ENCODE results near the gene NPDC1. TPM values are rescaled to one million over a fixed set of nuclear protein-coding genes. Genes with fewer than 3 reads are reported as not detected.

The NPDC1 gene
- total and polyA plus RNA-seq, 4 experiments from 2014 or later = 20.7 to 32.2 (median 22.1) TPM

DNA sequence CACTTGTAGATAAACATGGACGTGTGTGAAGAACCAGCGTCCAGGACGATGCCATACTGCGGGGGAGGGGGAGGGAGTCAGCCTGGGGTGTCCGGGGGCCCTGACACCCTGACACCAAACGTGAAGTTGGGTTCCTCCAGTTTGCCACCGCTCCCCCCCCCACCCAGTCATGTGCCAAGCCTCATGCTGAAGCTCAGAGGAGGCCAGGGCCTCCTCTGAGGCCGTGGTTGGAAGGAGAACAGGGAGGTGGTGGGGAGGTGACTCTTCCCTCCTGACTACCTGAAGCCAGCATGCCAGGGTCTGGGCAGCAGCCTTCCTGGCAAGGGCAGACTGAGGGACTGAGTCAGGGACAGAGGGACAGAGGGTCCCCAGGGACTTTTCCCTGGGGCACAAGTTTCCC lies 6.3 kb upstream of the NPDC1 start:
- H3K4me3 Mint-ChIP-seq = peak overlapping the region in 1 of 8 donors; percentile 54

DNA sequence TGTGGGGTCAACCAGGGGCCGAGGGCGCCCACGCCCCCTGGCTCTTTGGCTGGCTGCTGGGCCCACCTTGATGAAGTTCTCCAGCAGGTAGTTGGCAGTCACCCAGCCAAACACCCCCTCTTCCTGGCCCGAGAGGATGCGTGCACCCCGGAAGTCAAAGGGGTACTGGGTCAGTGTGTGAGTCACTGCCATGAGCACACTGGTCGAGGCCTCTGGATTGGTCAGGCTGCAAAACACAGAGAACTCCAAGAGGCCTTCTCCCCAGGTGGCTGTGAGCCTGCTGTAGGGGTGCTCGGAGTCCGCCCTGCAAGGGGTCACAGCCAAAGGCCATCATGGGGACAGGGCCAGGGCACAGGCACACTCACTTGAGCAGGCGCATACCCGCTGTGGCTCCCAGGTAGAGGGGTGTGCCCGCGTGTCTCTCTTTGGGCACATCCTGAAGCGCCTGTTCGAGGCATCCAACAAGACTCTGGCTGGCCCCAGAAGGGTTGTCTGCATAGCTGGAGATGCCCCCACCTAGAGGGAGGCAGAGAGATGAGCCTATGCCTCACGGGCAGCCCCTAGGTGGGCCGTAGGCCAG lies 5.3 kb upstream of the NPDC1 start:
- no peak overlapping the region for H3K4me3 Mint-ChIP-seq
- Histone ChIP-seq H3K27me3 (ENCODE audit: insufficient read depth, low read length) (peaks cover 51% of the 10 kb centered on the region), H3K36me3 (ENCODE audit: insufficient read depth, low read length) (no peaks in the 10 kb centered on the region), H3K9me3 (ENCODE audit: control insufficient read depth in 1 of 2, low read length in 2 of 2) (no peaks in the 10 kb centered on the region), H3K27ac (ENCODE audit: low read depth, low read length) (no peak overlapping the region), H3K4me3 (ENCODE audit: low read length in 2 of 2) (no peak overlapping the region), H3K4me1 (ENCODE audit: insufficient read depth, low read length) (peaks cover 22% of the 10 kb centered on the region)
- H3K27me3 Mint-ChIP-seq = peaks cover 13 to 20% of the 10 kb centered on the region in 2 donors
- H3K9me3 Mint-ChIP-seq = peaks cover 0 to 5% (median 0%) of the 10 kb centered on the region in 8 donors
- no peak overlapping the region for H3K27ac Mint-ChIP-seq
- intact Hi-C loops (cut with micrococcal nuclease) = no loop called here
- CTCF ChIA-PET (ENCODE audit: partially characterized antibody) = no interaction called here
- H3K4me1 Mint-ChIP-seq = peaks cover 0 to 12% (median 3%) of the 10 kb centered on the region in 4 donors
- no peak for DNase-seq
- no peaks in the 10 kb centered on the region for H3K36me3 Mint-ChIP-seq
- POLR2A ChIA-PET (ENCODE audit: partially characterized antibody) = interaction anchor here (0.6 kb wide), 1 partner anchor 29 kb away, joined by 3 read pairs; no protein-coding TSS in a partner anchor

More for the DNA sequence above, 6.3 kb upstream of the NPDC1 start:
- H3K27ac ChIP-seq (ENCODE audit: low read depth, low read length) = no peak overlapping the region
- no peaks in the 10 kb centered on the region for H3K9me3 ChIP-seq (ENCODE audit: control insufficient read depth in 1 of 2, low read length in 2 of 2)
- Mint-ChIP-seq H3K4me1 (peaks cover 0 to 5% (median 3%) of the 10 kb centered on the region in 4 donors), H3K27ac (peak overlapping the region in 1 of 7 donors; percentile 13), H3K36me3 (no peaks in the 10 kb centered on the region), H3K9me3 (peaks cover 0 to 5% (median 0%) of the 10 kb centered on the region in 8 donors), H3K27me3 (peaks cover 12 to 13% of the 10 kb centered on the region in 2 donors)
- intact Hi-C loops (cut with micrococcal nuclease) = no loop called here
- no peak for DNase-seq
- H3K27me3 ChIP-seq (ENCODE audit: insufficient read depth, low read length) = peaks cover 44% of the 10 kb centered on the region
- CTCF ChIA-PET (ENCODE audit: partially characterized antibody) = interaction anchor here (0.9 to 1.2 kb wide), 3 partner anchors 15 to 23 kb away, joined by 3 to 6 read pairs (median 4); no protein-coding TSS in a partner anchor
- no peaks in the 10 kb centered on the region for H3K36me3 ChIP-seq (ENCODE audit: insufficient read depth, low read length)
- H3K4me3 ChIP-seq (ENCODE audit: low read length in 2 of 2) = no peak overlapping the region
- POLR2A ChIA-PET (ENCODE audit: partially characterized antibody) = interaction anchor here (1.1 to 1.5 kb wide), 2 partner anchors 12 to 17 kb away, joined by 3 to 5 read pairs; no protein-coding TSS in a partner anchor
- peaks cover 15% of the 10 kb centered on the region for H3K4me1 ChIP-seq (ENCODE audit: insufficient read depth, low read length)

DNA sequence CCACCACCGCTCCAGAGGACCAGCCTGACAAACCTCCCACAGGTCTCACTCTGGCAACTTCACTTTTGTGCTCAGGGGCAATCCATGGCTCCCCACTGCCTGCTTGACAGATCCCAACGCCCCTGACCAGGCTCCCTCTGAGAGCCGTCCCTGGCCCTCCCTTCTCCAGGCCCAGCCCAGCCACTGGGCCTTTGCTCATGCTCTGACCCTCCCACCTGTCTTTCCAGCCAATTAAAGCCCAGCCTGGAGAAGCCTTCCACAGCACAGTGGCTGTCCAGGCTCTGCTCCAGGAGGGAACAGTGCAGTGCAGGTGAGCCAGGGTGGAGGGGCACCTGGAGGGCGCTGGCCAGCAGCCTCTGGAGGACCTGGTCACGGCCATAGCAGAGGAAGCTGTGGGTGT lies 4.6 kb upstream of the NPDC1 start:
- Mint-ChIP-seq H3K27me3 (peaks cover 13 to 20% of the 10 kb centered on the region in 2 donors), H3K4me1 (peaks cover 0 to 12% (median 3%) of the 10 kb centered on the region in 4 donors), H3K9me3 (peaks cover 0 to 5% (median 0%) of the 10 kb centered on the region in 8 donors), H3K36me3 (no peaks in the 10 kb centered on the region), H3K4me3 (no peak overlapping the region), H3K27ac (peak overlapping the region in 1 of 7 donors; percentile 29)
- intact Hi-C loops (cut with micrococcal nuclease) = no loop called here
- Histone ChIP-seq H3K27me3 (ENCODE audit: insufficient read depth, low read length) (peaks cover 51% of the 10 kb centered on the region), H3K36me3 (ENCODE audit: insufficient read depth, low read length) (no peaks in the 10 kb centered on the region), H3K9me3 (ENCODE audit: control insufficient read depth in 1 of 2, low read length in 2 of 2) (no peaks in the 10 kb centered on the region), H3K4me3 (ENCODE audit: low read length in 2 of 2) (no peak overlapping the region), H3K4me1 (ENCODE audit: insufficient read depth, low read length) (peaks cover 25% of the 10 kb centered on the region), H3K27ac (ENCODE audit: low read depth, low read length) (no peak overlapping the region)
- DNase-seq = no peak
- ChIA-PET CTCF (ENCODE audit: partially characterized antibody) (no interaction called here), POLR2A (ENCODE audit: partially characterized antibody) (interaction anchor here (0.6 kb wide), 1 partner anchor 30 kb away, joined by 3 read pairs; no protein-coding TSS in a partner anchor)

DNA sequence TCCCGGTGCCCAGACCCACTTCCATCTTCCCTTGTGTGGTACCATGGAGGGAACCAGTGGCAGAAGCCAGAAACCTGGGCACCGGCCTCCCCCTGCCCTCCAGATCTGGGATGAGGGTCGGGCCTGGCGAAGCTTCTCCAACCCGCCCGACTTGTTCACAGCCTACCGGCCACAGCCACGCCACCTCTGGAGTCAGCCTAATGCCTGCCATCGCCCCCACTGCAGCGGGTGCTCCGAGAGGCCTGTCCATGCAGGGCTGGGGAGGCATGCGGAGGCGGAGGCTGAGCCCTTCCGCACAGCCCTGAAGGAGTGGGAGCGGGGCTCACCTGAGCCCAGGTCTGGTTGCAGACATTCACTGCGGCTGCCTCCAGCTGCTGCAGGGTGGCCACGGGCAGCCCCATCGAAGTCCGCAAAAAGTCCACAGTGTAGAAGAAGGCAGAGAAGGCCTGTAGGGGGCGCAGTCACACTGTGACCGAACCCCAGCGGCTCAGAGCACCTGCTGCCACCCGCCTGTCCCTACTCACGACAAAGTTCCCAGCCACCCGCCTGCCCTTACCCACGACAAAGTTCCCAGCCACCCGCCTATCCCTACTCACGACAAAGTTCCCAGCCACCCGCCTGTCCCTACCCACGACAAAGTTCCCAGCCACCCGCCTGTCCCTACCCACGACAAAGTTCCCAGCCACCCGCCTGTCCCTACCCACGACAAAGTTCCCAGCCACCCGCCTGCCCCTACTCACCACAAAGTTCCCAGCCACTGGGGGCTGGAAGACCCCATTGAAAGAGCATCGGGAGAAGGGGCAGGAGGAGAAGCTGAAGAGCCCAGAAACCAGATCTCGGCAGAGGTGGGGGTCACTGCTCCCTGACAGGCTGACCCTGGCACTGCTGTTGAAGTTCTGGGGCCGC lies 3.8 kb upstream of the NPDC1 start:
- Mint-ChIP-seq H3K4me3 (peak overlapping the region in 3 of 8 donors; percentile 31 to 52 (median 36)), H3K27ac (peak overlapping the region in 3 of 7 donors; percentile 35 to 78 (median 74)), H3K27me3 (peaks cover 15 to 21% of the 10 kb centered on the region in 2 donors), H3K36me3 (no peaks in the 10 kb centered on the region), H3K4me1 (peaks cover 1 to 17% (median 5%) of the 10 kb centered on the region in 4 donors), H3K9me3 (peaks cover 0 to 5% (median 0%) of the 10 kb centered on the region in 8 donors)
- intact Hi-C loops (cut with micrococcal nuclease) = no loop called here
- H3K36me3 ChIP-seq (ENCODE audit: insufficient read depth, low read length) = no peaks in the 10 kb centered on the region
- H3K4me1 ChIP-seq (ENCODE audit: insufficient read depth, low read length) = peaks cover 32% of the 10 kb centered on the region
- H3K4me3 ChIP-seq (ENCODE audit: low read length in 2 of 2) = no peak overlapping the region
- H3K9me3 ChIP-seq (ENCODE audit: control insufficient read depth in 1 of 2, low read length in 2 of 2) = no peaks in the 10 kb centered on the region
- DNase-seq = peak in 3 of 5 donors; percentile 44 to 54 (median 52)
- H3K27me3 ChIP-seq (ENCODE audit: insufficient read depth, low read length) = peaks cover 51% of the 10 kb centered on the region
- POLR2A ChIA-PET (ENCODE audit: partially characterized antibody) = no interaction called here
- H3K27ac ChIP-seq (ENCODE audit: low read depth, low read length) = no peak overlapping the region
- CTCF ChIA-PET (ENCODE audit: partially characterized antibody) = no interaction called here

DNA sequence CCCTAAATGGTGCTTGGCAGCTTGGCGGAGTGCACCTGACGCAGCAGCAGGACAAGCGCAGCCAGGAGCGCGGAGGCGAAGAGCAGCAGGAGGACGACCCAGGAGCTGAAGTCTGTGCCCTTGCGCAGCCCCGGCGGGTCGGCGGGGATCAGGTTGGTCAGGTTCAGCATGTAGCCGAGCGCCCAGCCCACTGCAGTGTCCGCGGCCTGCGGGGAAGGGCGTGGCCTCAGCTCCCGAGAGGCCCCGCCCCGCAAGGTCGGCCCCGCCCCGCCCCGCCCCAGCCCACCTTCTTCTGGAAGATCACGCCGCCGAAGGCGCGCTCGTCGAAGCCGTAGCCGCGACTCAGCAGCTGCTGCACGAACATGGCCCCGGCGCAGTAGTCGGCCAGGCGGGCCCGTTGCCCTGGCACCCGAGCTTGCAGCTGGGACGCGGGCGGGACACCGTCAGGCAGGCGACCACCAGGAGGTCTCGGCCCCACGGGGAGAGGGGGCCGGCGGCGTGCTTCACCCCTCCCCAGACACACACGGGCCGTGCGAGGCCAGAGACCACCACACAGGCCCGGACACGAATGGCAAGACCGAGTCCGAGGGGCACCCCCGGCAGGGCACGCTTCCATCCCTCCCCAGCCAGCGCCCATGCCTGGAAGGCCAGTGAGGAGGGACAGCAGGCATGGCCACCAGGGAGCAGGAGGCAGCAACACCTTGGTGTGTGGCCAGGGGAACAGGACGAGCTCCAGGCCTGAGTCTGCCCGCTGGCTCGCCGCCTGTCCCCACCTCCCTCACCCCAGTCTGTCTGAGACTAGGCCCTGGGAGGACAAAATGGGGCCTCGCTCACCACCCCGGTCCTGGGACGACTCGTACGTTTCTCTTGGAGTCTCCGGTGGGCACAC lies 2.9 kb upstream of the NPDC1 start:
- Mint-ChIP-seq H3K9me3 (peaks cover 0 to 5% (median 0%) of the 10 kb centered on the region in 8 donors), H3K4me3 (peak overlapping the region in 1 of 8 donors; percentile 52), H3K27ac (peak overlapping the region in 2 of 7 donors; percentile 23 to 35), H3K36me3 (no peaks in the 10 kb centered on the region), H3K27me3 (peaks cover 16 to 22% of the 10 kb centered on the region in 2 donors), H3K4me1 (peaks cover 3 to 22% (median 9%) of the 10 kb centered on the region in 4 donors)
- H3K9me3 ChIP-seq (ENCODE audit: control insufficient read depth in 1 of 2, low read length in 2 of 2) = no peaks in the 10 kb centered on the region
- DNase-seq = no peak
- H3K36me3 ChIP-seq (ENCODE audit: insufficient read depth, low read length) = no peaks in the 10 kb centered on the region
- H3K4me1 ChIP-seq (ENCODE audit: insufficient read depth, low read length) = peaks cover 41% of the 10 kb centered on the region
- H3K27ac ChIP-seq (ENCODE audit: low read depth, low read length) = no peak overlapping the region
- no peak overlapping the region for H3K4me3 ChIP-seq (ENCODE audit: low read length in 2 of 2)
- CTCF ChIA-PET (ENCODE audit: partially characterized antibody) = interaction anchor here (2.7 kb wide), 1 partner anchor 18 kb away, joined by 58 read pairs; no protein-coding TSS in a partner anchor
- peaks cover 51% of the 10 kb centered on the region for H3K27me3 ChIP-seq (ENCODE audit: insufficient read depth, low read length)
- intact Hi-C loops (cut with micrococcal nuclease) = no loop called here
- POLR2A ChIA-PET (ENCODE audit: partially characterized antibody) = interaction anchor here (2.3 kb wide), 1 partner anchor 21 kb away, joined by 12 read pairs; the partner anchor contains the start of gene SAPCD2

DNA sequence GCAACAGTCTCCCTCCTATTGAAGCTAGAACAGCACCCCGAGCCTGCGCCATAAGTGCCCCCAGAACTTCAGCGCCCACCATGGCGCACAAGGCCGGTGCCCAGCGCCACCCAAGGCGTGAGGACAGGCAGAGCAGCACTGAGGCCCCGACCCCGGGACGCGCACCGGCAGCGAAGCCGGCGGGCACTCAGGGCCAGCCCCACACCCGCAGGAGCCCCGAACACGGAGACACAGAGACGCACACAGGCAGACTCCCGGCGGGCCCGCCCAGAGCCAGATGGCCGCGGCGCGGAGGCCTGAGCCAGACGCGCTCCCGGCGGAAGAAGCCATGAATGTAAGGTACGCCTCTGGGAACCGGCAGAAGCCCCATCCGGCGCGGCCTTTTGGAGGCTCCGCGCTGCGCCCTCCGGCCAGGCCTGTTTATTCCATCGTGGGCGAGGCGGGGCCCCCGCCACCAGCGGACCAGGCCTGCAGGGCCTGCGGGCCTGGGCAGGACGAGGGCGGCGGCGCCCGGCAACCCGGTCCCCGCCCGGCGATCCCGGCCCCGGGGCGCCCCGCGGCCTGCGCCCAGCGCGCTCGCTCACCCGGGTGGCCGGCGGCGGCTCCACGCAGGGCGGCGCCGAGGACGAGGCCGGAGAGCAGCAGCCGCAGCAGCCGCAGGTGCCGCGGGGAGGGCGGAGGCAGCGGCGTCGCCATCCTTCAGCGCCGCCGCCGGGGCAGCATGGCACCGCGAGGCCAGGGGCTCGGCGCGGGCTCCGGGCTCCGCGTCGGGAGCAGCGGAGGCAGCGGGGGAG lies 486 bp downstream of the NPDC1 start:
- Histone ChIP-seq H3K4me1 (ENCODE audit: insufficient read depth, low read length) (peaks cover 37% of the 10 kb centered on the region), H3K27me3 (ENCODE audit: insufficient read depth, low read length) (peaks cover 31% of the 10 kb centered on the region), H3K9me3 (ENCODE audit: control insufficient read depth in 1 of 2, low read length in 2 of 2) (no peaks in the 10 kb centered on the region), H3K27ac (ENCODE audit: low read depth, low read length) (no peak overlapping the region), H3K36me3 (ENCODE audit: insufficient read depth, low read length) (no peaks in the 10 kb centered on the region), H3K4me3 (ENCODE audit: low read length in 2 of 2) (peak overlapping the region in 1 of 2 donors; percentile 72)
- DNase-seq = no peak
- intact Hi-C loops (cut with micrococcal nuclease) = loop anchor here (1.0 kb wide), 2 partner anchors 22 to 182 kb away; partner anchors contain the start of gene RNF224
- Mint-ChIP-seq H3K27ac (peak overlapping the region in 1 of 7 donors; percentile 44), H3K9me3 (peaks cover 0 to 4% (median 0%) of the 10 kb centered on the region in 8 donors), H3K4me1 (peaks cover 3 to 22% (median 9%) of the 10 kb centered on the region in 4 donors), H3K4me3 (peak overlapping the region; percentile 63 to 88 (median 82)), H3K27me3 (peaks cover 13 to 18% of the 10 kb centered on the region in 2 donors), H3K36me3 (no peaks in the 10 kb centered on the region)
- CTCF ChIA-PET (ENCODE audit: partially characterized antibody) = interaction anchor here (1.0 to 2.7 kb wide), 9 partner anchors 10 to 252 kb away, joined by 3 to 58 read pairs (median 6); partner anchors contain the start of gene FUT7
- POLR2A ChIA-PET (ENCODE audit: partially characterized antibody) = interaction anchor here (1.2 to 2.1 kb wide), 3 partner anchors 10 to 52 kb away, joined by 3 to 9 read pairs (median 5); partner anchors contain the start of gene ABCA2
